ENCODE measurements around the gene METTL1.

DNA sequence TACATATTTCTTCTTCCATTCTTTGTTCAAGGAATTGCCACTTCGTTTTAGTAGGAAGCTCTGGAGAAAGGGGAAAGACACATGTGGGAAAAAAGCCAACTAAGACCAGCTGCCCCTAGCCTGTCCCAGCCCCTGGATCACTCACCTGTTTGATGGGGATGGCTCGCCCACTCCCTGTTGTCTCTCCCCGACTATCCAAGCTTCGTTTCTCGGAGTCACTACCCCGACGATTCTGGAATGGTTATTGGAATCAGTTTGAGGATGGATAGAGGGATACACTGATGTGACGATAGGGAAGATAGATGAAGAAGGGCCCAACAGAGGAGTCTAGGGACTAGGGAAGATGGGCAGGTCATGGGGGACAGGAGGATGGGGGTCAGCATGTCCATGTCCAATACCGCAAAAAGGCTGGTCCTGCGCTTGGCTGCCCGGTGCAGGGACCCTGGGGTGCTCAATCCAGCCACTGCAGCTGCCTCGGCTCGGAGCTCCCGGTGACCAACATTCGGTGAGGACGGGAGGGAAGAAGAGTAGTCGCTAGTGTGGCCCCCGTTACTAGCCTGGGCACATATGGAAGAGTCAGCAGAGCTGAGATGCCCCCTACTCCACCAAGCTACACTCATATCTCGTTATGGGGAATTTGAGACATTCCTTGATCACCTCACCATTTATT is 40.4 kb downstream of the METTL1 start:
- TF ChIP-seq SP1 (IDR thresholded peaks at IDR 0.05) = no peak
- TF ChIP-seq, protein P1, sequence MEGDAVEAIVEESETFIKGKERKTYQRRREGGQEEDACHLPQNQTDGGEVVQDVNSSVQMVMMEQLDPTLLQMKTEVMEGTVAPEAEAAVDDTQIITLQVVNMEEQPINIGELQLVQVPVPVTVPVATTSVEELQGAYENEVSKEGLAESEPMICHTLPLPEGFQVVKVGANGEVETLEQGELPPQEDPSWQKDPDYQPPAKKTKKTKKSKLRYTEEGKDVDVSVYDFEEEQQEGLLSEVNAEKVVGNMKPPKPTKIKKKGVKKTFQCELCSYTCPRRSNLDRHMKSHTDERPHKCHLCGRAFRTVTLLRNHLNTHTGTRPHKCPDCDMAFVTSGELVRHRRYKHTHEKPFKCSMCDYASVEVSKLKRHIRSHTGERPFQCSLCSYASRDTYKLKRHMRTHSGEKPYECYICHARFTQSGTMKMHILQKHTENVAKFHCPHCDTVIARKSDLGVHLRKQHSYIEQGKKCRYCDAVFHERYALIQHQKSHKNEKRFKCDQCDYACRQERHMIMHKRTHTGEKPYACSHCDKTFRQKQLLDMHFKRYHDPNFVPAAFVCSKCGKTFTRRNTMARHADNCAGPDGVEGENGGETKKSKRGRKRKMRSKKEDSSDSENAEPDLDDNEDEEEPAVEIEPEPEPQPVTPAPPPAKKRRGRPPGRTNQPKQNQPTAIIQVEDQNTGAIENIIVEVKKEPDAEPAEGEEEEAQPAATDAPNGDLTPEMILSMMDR (IDR thresholded peaks at IDR 0.05; ENCODE audit: low read depth, low read length, missing input control) = no peak
- no peak for TF ChIP-seq YY1 (IDR thresholded peaks at IDR 0.05)
